ENCODE results near the gene OR52I2.
A peak's percentile ranks its signal among the peaks of the same experiment; 100 is the strongest.

OR52I2 gene
- 0 to 2.1 (median 0) reads per million in 17 experiments for total RNA-seq

GRCh38 chr11:4581443-4581842, at the start of gene OR52I2:
OR52I2 (plus strand) TSS chr11:4581743.
- DNase-seq = no peak

GRCh38 chr11:4539603-4540219, 41.8 kb upstream of the OR52I2 start:
- peak; percentile 62 to 83 (median 76) for DNase-seq

GRCh38 chr11:4541071-4541470, 40.5 kb upstream of the OR52I2 start:
- no peak for DNase-seq

GRCh38 chr11:4543561-4543960, 38.0 kb upstream of the OR52I2 start:
- DNase-seq = no peak

GRCh38 chr11:4544891-4545290, 36.7 kb upstream of the OR52I2 start, which contains the start of gene OR52M1:
OR52M1 (plus strand) TSS chr11:4545191; CDS start chr11:4545191, 0 bp downstream.
- DNase-seq = no peak

GRCh38 chr11:4546878-4547277, 34.7 kb upstream of the OR52I2 start:
- DNase-seq = no peak

GRCh38 chr11:4547416-4547815, 34.1 kb upstream of the OR52I2 start:
- no peak for DNase-seq

- peak; percentile 24 to 50 (median 36) for DNase-seq
Observed at GRCh38 chr11:4551346-4551979, 30.1 kb upstream of the OR52I2 start.

- DNase-seq = no peak
Observed at GRCh38 chr11:4559527-4560440, 21.8 kb upstream of the OR52I2 start.

GRCh38 chr11:4560467-4560866, 21.1 kb upstream of the OR52I2 start:
- no peak for DNase-seq

GRCh38 chr11:4565371-4565770, 16.2 kb upstream of the OR52I2 start:
- no peak for DNase-seq

- no peak for DNase-seq
Observed at GRCh38 chr11:4569075-4569474, 12.5 kb upstream of the OR52I2 start.

GRCh38 chr11:4576880-4577279, 4.7 kb upstream of the OR52I2 start:
- DNase-seq = no peak

- no peak for DNase-seq
Observed at GRCh38 chr11:4577761-4578160, 3.8 kb upstream of the OR52I2 start.

- no peak for DNase-seq
Observed at GRCh38 chr11:4578624-4579023, 2.9 kb upstream of the OR52I2 start.

- no peak for DNase-seq
Observed at GRCh38 chr11:4580124-4580523, 1.4 kb upstream of the OR52I2 start.

- no peak for DNase-seq
Observed at GRCh38 chr11:4589017-4589416, 7.5 kb downstream of the OR52I2 start.

- DNase-seq = no peak
Observed at GRCh38 chr11:4593739-4594138, 12.2 kb downstream of the OR52I2 start, which contains the start of gene OR52I1. OR52I1 (plus strand) TSS chr11:4594039; CDS start chr11:4594039, 0 bp downstream.

- no peak for DNase-seq
Observed at GRCh38 chr11:4605057-4605456, 23.5 kb downstream of the OR52I2 start.

- no peak for DNase-seq
Observed at GRCh38 chr11:4606231-4607015, 24.9 kb downstream of the OR52I2 start.

GRCh38 chr11:4607096-4607495, 25.6 kb downstream of the OR52I2 start:
- DNase-seq = peak; percentile 11 to 53 (median 27)

All from suppressor macrophage (primary cell).